GM19324 (cell line): Measurements from ENCODE around the gene ARHGAP26.

ENCODE experiments used
- ATAC-seq: cut with Tn5 transposase; IDR thresholded peaks from one replicate; pipeline ENCODE4 v1.9.1; 2021; ENCODE audit warnings: mild to moderate bottlenecking, moderate library complexity; ENCODE audit not compliant: unreplicated experiment, low FRiP score

Gene ARHGAP26

GRCh38 chr5:143239882-143240518 lies 469.8 kb downstream of the ARHGAP26 start:
- no peak for ATAC-seq

DNA sequence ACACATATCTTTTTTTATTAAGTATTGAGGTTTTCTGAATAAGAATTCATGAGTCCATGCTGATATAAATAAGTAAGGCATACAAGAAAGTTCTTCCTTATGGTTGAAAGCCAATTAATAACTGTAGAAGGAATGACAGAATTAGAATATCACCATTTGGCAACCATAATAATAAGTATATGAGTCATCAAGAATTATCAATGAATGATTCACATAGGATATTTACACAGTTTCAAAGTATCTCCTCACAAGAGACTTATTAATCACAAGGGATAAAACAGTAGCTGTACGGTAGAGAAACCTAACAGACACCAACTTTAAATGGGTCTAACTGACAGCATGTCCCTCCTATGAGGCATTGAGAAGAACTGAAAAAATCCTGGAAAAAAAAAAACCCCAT lies 471.7 kb downstream of the ARHGAP26 start:
- ATAC-seq = no peak

DNA sequence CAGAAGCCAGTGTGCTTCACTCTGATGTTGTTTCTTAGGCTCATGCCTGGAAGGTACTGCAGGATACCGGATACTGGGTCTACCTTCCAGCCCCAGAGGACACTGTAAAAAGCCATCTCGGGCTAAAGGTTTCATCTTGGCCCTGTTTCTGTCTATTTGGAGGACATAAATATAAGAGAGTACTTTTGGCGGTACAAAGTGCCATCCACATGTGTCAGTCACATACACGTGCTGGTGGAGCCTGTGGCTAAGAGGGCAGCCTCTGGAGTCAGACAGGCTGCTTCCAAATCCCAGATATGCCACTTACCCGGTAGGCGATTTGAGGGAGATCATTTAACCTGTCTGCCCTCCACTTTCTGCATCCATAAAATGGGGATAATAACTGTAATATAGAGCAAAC lies 472.9 kb downstream of the ARHGAP26 start:
- no peak for ATAC-seq

GRCh38 chr5:143244000-143244736 lies 474.0 kb downstream of the ARHGAP26 start:
- no peak for ATAC-seq

- ATAC-seq = no peak
Observed at GRCh38 chr5:143244990-143245389, 474.8 kb downstream of the ARHGAP26 start.

DNA sequence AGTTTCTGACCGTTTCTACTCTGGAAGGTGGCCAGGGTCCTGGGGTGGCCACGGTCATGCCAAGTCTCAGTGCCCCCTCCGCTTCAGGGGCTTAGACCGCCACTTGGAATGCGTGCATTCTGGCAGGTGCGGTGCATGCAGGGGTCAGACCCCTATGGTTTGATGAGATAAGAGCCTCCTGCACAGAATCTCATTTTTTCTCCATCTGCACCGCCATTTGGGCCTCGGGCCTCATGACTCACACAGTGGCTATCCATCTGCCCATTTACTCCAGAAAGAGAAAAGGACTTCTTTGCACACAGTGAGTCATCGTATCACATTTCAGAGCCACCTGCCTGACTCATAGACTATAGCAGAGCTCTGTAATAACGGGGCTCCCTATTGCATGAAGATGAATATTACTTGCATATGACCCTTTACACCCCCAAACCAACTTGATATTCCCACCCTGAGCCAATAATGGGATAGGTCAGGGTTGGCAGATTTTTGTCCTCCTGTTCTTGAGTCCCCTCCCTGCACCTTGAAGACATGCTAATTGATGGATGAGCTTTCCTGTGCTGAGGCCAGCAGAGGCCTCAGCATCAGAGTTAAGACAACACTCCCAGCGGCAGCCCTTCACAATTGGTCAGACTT lies 475.9 kb downstream of the ARHGAP26 start:
- ATAC-seq = no peak

DNA sequence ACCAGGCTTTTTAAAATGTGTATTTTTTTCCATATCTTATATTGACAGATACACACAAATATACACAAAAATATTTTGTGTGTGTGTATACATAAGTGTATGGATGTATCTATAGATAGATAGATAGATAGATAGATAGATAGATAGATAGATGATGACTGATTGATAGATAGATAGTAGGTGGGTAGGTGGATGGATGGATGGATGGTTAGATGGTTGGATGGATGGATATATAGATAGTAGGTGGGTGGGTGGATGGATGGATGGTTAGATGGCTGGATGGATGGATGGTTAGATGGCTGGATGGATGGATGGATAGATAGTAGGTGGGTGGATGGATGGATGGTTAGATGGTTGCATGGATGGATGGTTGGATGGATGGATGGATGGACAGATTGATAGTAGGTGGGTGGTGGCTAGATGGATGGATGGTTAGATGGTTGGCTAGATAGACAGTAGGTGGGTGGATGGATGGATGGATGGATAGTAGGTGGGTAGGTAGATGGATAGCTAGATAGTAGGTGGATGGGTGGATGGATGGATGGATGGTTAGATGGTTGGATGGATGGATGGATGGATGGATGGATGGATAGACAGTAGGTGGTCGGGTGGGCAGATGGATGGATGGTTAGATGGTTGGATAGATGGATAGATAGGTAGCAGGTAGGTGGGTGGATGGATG lies 477.1 kb downstream of the ARHGAP26 start:
- no peak for ATAC-seq

DNA sequence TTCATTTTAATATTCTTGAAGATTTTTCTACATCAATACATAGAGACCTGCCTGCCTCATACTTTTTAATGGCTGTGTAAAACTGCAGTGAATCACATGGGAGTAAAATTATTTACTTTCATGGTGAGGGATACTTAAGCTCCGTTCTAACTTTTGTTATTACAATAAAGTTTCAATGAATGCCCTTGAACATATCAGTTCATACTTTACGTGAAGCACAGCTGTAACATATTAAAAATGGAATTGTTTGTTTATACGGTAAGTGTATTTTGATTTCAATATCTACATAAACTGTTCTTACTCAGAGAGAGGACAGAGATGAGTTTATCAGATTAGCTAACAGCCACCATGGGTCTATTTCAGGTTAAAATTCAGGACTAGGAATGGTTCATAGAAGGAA lies 478.2 kb downstream of the ARHGAP26 start:
- no peak for ATAC-seq

DNA sequence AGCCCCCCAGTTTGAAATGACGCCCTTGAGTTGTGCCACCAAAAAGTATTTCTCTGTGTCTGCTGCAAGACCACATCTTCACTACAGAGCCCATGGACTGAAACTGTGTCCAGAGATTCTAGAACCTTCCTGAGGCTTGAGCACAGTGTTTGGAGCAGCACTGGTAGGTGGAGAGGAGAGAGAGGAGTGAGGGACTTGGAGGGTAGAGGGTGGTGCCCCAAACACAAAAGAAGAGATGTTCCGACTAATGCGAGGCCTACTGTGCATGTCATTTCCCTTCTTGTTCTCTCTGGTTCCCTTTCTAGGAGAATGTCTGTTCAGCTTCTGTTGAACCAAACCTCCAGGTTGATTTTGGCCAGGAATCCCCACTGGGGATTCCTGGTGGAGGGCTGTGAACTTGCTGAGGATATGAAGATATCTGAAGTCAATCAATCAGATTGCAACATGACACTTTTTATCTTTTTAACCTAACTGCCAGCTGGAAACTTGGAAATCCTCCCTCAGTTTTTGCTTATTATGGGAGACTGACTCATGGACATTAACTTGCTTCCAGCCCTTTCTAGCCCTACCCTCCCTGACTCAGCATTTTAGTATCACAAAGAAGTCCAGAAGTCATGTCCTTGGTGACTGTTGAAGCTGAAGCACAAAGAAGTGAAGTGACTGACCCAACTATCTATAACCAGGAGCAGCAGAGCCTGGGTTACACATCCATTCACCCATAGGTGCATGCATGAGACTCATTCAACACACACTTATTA lies 478.8 kb downstream of the ARHGAP26 start:
- no peak for ATAC-seq

- ATAC-seq = no peak
Observed at GRCh38 chr5:143249851-143250250, 479.7 kb downstream of the ARHGAP26 start.

- ATAC-seq = no peak
Observed at GRCh38 chr5:143251190-143251589, 481.0 kb downstream of the ARHGAP26 start.

DNA sequence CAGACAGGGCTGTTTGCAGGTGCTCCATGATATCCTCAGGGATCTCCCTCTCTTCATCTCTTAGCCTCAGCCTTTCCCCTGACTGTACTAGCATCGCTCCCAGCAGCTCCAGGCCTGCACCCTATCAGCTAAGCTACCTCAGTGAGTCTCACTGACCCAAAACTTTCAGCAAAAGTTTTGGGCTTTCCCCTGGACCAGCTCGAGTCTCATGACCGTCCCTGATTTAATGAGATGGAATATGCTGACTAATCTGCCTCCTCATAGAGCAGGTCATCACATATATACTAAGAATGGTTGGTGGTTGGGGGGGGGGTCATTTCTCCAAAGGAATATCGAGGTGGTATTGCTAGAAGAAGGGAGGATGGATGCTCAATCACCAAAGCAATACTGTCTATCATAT lies 481.8 kb downstream of the ARHGAP26 start:
- no peak for ATAC-seq

DNA sequence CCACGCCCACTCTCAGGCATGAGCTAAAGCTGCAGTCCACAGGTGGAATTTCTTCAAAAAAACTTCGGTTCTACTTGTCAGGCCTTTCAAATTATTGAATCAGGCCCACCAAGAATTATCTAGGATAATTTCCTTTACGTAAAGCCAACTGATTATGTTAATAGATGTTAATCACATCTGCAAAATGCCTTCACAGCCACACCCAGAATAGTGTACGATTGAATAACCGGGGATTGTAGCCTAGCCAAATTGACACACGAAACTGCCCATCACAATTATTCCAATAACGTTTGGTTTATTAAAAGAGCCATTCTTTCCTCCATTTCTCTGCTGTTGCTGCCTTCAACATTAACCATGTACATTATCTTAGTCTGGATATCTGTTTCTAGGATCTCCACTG lies 484.6 kb downstream of the ARHGAP26 start:
- ATAC-seq = no peak

DNA sequence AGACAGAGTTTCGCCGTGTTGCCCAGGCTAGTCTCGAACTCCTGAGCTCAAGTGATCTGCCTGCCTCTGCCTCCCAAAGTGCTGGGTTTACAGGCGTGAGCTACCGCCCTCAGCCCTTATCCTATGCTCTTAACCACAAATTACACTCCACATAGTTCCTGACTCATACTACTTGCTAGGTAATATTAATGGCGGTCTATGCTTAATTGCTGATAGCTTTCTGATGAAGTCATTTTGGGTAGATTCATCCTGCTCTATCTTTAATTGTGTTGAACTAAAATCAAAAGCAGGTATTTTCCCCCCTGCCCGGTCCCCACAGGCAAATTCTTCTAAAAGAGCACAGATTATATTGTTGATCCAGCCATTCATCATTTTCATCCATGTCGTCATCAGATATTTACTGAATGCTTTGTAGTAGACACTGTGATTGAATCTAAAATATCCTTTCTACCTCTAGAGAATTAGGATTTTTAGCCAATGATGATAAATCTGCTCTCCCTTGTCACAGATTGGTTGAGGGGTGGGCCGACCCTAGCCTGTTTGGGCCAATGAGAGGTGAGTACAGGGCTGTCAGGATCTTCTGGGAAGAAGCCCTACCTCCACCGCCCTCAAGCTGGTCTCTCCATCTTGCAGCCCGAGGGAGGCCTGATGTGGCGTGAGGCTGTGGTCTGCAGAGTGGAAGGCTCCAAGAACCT lies 488.5 kb downstream of the ARHGAP26 start:
- ATAC-seq = no peak

GRCh38 chr5:143259254-143259605 lies 489.1 kb downstream of the ARHGAP26 start:
- no peak for ATAC-seq

GRCh38 chr5:143261748-143262392 lies 491.7 kb downstream of the ARHGAP26 start:
- ATAC-seq = no peak

GRCh38 chr5:143262393-143263174 lies 492.4 kb downstream of the ARHGAP26 start:
- ATAC-seq = no peak

GRCh38 chr5:143263272-143263810 lies 493.2 kb downstream of the ARHGAP26 start:
- no peak for ATAC-seq

DNA sequence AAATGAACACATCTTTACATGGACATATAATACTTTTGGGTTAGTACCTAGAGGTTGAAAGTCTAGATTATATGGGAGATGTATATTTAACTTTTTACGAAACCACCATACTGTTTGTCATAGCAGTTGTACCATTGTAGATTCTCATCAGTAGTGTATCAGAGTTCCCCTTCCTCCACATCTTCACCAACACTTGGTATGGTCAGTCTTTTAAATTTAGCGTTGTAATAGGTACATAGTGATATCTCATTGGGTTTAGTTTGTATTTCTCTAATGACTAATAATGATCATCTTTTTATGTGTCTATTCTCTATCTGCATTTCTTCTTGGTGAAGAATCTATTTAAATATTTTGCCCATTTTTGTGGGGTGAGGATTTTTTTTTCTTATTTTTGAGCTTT lies 495.8 kb downstream of the ARHGAP26 start:
- no peak for ATAC-seq
